GM21390 (cell line): ENCODE results near the gene HNRNPUL1.
"Not testable (repeated sequence)": the region's sequence is repeated elsewhere in the genome, so short reads cannot be mapped to it uniquely, and the experiment has no call there.

Experiments
- ATAC-seq: cut with Tn5 transposase; IDR thresholded peaks from one replicate; pipeline ENCODE4 v1.9.1; 2021; ENCODE audit not compliant: unreplicated experiment

The HNRNPUL1 gene

GRCh38 chr19:41273076-41273475 lies 8.9 kb downstream of the HNRNPUL1 start:
- no peak for ATAC-seq

DNA sequence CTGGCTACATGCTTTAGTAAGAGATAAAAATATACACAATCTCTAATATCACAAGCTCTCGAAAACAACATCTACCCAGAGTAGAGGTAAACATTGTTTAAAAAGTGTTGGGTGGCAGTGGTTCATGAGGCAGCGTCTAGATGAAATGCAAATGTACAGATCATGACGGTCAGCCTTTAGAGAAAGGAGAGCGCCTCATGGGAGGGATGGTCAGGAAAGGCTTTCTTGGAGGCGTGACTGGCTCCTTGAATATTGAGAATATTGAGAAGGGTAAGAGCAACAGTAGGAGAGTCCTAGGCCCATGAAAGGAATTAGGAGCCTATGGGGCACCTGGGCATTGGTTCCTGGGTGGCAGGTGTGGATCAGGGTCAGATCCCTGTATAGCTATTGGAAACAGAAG lies 10.6 kb downstream of the HNRNPUL1 start:
- ATAC-seq: no peak

GRCh38 chr19:41276231-41276630 lies 12.1 kb downstream of the HNRNPUL1 start:
- no peak for ATAC-seq

- no peak for ATAC-seq
Observed at GRCh38 chr19:41278478-41278877, 14.3 kb downstream of the HNRNPUL1 start.

DNA sequence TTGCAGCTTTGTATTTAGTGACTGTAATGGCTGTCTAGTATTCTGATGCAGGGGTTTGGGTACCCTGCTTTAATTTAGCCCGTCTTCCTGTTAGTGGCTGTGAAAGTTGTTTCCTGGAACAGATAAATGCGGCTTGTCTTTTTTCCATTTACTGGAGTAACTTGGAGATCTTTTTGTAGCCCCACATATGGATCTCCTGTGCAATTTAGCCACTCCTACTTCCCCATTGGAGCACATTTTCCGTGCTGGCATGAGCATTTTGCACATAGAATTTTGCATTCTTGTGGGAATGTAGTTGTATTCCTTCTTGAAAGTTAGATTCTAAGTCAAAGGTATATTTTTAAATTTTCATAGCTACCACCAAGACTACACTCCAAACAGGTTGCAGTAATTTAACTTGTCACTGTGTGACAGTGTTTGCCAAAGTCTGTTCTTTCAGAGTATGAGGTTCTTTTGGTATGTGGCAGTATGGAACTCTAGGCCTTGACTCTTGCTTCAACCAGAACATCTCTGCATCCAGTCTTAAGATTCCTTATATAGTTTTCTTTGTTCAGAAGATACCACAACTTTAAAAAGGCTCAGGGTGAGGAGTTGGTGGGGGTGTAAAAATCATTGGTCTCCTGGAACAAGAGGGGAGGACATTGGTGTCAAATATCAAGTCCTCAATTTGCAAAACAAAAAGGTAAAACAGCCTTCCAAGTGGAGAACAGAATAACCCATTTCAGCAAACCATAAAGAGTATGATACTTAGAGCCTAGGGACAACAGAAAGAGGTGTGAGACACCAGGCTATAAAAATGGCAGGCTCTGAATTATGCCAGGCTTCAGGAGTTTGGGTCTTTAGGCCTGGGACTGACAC lies 24.7 kb downstream of the HNRNPUL1 start:
- ATAC-seq: no peak

- not testable (repeated sequence) for ATAC-seq
Observed at GRCh38 chr19:41289814-41290213, 25.6 kb downstream of the HNRNPUL1 start.

DNA sequence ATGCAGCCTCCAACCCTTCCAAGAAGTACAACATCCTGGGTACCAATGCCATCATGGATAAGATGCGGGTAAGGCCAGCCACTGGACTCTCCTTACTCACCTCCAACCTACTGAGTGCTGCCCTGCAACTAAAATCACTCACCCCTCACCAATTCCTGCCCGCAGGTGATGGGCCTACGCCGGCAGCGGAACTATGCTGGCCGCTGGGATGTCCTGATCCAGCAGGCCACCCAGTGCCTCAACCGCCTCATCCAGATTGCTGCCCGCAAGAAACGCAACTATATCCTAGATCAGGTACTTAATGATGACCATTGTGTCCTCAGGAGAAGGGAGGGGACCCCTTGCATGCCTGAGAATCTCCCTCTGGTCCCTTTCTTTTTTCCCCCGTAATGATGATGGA lies 30.2 kb downstream of the HNRNPUL1 start:
- ATAC-seq: no peak

- ATAC-seq: no peak
Observed at GRCh38 chr19:41295499-41295898, 31.3 kb downstream of the HNRNPUL1 start.

- ATAC-seq: no peak
Observed at GRCh38 chr19:41296433-41296871, 32.3 kb downstream of the HNRNPUL1 start.

DNA sequence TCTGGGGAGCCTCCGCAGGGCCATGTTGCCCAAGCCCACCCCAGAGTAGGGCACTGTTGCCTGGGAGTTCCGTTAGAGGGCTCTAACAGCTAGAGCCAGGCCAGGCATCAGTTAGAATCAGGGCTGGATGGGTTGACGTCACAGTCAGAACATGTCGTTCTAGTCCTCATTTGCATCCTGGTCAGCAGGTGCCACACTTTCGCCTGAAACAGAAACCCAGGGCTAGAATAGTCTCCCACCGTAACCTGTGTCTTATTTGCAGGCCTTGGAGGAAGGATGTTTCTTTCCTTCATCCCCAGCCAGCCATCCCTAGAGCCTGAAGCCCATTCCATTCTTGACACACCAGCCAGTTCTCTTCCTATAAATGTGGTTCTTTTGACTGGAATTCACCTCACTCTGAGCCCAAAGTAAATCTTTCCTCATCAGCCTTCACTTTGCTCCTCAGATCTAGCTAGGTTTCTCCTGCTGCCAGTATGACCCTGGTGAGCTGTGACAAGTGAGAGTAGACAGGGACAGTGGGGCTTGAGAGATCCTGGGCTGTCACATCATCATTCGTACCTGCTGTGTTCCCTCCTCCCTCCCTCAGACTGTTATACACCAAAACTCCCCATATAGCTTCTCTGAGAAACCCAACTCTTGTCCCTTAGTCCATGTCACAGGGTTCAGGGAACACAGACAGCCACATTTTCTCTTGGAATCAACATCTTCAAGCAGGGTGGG lies 33.6 kb downstream of the HNRNPUL1 start:
- no peak for ATAC-seq

DNA sequence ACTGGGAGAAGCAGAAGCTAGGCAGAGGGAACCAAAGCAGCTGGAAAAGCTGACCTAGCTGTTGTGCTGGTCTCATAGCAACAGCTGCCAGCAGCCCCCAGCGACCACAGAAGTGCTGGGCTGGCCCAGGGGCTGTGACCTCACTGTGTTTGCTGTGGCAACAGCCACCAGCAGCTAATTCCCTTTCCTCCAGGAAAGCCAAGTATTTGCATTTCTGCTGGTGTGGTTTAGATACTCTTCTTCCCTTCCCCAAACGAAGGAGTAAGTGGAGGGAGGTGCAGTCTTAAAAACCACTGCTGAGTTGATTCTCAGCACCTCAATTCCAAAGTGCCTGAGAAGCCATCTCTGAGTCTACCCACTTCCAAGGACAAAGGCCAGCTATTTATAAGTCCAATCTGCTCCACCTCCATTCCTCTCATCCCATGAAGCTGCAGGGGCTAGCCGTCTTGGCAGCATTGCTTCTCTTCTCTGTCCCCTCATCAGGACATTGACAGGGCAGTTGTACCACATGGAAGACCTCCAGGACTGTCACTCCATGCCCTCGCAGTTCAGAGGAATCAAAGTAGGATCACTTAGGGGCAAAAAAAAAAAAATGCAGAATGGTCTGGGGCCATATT lies 34.3 kb downstream of the HNRNPUL1 start:
- ATAC-seq: no peak

- no peak for ATAC-seq
Observed at GRCh38 chr19:41299046-41299754, 35.0 kb downstream of the HNRNPUL1 start.

GRCh38 chr19:41299755-41300089 lies 35.5 kb downstream of the HNRNPUL1 start:
- no peak for ATAC-seq

- no peak for ATAC-seq
Observed at GRCh38 chr19:41300555-41300954, 36.4 kb downstream of the HNRNPUL1 start.

- ATAC-seq: no peak
Observed at GRCh38 chr19:41302624-41303351, 38.6 kb downstream of the HNRNPUL1 start.

DNA sequence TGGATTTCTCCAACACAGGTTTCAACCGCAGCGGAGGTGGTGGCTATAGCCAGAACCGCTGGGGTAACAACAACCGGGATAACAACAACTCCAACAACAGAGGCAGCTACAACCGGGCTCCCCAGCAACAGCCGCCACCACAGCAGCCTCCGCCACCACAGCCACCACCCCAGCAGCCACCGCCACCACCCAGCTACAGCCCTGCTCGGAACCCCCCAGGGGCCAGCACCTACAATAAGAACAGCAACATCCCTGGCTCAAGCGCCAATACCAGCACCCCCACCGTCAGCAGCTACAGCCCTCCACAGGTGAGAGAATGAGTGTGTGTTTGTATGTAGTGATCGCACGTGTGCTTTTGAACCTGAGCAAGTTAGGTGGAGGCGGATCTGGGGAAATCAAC lies 39.8 kb downstream of the HNRNPUL1 start:
- no peak for ATAC-seq

DNA sequence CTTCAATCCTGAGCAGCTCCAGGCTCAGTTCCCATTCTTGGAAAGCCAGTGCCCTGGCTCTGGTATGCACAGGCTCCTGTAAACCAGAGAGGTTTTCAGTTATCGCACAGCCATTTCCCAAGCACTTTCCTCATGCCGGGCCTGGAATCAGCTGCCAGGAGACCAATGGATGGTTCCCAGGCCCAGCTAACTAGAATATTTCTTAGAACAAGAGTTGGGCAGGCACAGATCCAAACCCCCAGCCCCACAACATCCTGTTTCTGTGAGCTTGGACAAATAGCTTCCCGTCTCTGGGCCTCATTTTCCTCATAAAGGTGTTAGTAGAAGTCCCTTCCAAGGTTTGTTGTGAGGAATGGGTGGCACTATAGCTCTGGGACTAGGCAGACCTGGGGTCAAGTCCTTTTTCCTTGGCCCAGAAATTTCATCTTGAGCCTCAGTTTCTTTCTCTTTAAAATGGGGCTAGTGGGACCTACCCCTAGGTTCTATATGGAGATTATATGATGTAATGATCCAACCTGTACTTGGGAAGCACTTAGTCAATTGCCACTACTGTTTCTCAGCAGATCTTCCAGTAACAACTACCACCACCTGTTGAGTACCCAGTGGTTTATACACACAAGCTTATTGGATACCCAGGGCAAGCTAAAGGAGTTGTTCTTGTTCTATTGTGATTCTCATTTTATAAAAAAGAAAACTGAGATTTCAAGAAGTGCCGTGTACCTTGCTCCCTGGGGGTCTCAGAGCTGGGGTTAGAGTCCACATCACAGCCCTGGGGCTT lies 40.7 kb downstream of the HNRNPUL1 start:
- no peak for ATAC-seq

- no peak for ATAC-seq
Observed at GRCh38 chr19:41305927-41306793, 42.0 kb downstream of the HNRNPUL1 start.
